ENCODE results near the gene TDP1.
"Not testable (repeated sequence)": the region's sequence is repeated elsewhere in the genome, so short reads cannot be mapped to it uniquely, and the experiment has no call there.

Gene TDP1

DNA sequence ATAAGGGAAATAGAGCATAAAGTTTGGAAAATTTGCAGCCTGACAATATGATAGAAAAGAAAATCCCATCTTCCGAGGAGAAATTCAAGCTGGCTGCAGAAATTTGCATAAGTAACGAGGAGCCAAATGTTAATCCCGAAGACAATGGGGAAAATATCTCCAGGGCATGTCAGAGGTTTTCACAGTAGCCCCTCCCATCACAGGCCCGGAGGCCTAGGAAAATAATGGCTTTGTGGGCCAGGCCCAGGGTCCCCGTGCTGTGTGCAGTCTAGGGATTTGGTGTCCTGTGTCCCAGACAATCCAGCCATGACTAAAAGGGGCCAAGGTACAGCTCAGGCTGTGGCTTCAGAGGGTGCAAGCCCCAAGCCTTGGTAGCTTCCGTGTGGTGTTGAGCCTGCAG lies 133.8 kb downstream of the TDP1 start:
- FAIRE-seq; DNase-seq (ENCODE audit: insufficient read length, low spot score): not testable (repeated sequence)

DNA sequence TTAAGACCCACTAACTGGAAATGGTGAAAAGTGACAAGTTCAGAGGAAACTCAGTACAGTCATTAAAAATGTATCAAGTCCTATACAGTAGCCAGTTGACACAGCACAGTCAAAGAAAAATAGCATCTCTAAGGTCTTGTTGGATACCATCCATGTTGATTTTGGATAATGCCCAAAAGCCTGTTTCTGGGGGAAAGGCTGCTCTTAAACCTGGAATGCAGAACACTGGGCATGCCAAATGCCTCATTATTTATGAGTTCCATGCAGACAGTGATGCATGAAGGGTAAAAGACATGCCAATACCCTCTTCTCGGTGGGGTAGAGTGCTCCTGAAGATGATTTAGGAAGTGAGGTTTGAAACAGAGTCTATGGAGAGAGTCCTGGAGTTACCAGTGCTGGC lies 135.7 kb downstream of the TDP1 start:
- no peak for DNase-seq (ENCODE audit: insufficient read length, low spot score)
- FAIRE-seq, result no peak

DNA sequence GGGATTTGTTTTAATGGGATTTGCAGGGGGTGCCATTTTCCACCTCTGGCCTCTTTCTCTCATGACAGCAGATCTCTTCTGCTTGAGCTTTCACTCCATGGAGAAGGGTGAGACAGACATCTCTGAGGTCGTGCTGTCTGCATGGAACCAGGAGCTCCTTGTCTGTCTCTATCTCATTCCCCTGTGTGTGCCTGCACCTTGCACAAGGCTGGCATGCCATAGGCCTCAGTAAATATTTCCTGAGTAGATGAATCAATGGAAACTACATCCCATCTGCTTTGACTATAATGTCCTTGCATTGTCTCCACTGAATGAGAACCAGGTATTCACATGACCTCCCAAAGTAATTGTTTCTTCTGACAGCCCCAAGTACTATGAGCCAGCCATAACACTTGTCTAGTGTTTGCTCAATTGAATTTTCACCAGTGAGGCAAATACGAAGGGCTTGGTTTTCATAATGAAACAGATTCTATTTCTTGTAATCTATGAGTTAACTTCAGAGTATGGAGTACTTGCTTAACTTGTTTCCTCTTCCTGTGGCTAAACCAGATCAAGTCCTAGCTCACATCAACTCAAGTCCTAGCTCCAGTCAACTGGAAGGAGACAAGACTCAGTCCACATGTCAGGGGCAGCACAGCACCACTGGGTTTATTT lies 138.3 kb downstream of the TDP1 start:
- no peak for FAIRE-seq
- DNase-seq (ENCODE audit: insufficient read length, low spot score), result no peak
